Measurements from ENCODE around the gene MRPL36. TPM values are rescaled to one million over a fixed set of nuclear protein-coding genes. Genes with fewer than 3 reads are reported as not detected.

MRPL36 gene
- total RNA-seq, 1 donor from 2014 or later = 25.1 TPM

GRCh38 chr5:1760231-1760630 lies 39.4 kb downstream of the MRPL36 start:
- Histone ChIP-seq H3K36me3 (no peaks in the 10 kb centered on the region), H3K27me3 (ENCODE audit: low read depth) (peaks cover 20% of the 10 kb centered on the region), H3K27ac (no peak overlapping the region), H3K9me3 (no peaks in the 10 kb centered on the region), H3K4me3 (no peak overlapping the region), H3K4me1 (no peaks in the 10 kb centered on the region)
- ATAC-seq = no peak
- intact Hi-C loops (cut with DNase I) = no loop called here
- TF ChIP-seq CTCF (IDR thresholded peaks at IDR 0.05) = no peak
- DNase-seq = no peak

GRCh38 chr5:1759378-1759970 lies 40.2 kb downstream of the MRPL36 start:
- intact Hi-C loops (cut with DNase I) = no loop called here
- no peak for TF ChIP-seq CTCF (IDR thresholded peaks at IDR 0.05)
- ATAC-seq (no peak), DNase-seq (peak; percentile 35)
- Histone ChIP-seq H3K27ac (no peak overlapping the region), H3K36me3 (no peaks in the 10 kb centered on the region), H3K4me1 (no peaks in the 10 kb centered on the region), H3K9me3 (no peaks in the 10 kb centered on the region), H3K4me3 (no peak overlapping the region), H3K27me3 (ENCODE audit: low read depth) (peaks cover 13% of the 10 kb centered on the region)

- H3K36me3 ChIP-seq = no peaks in the 10 kb centered on the region
- H3K9me3 ChIP-seq = no peaks in the 10 kb centered on the region
- peaks cover 7% of the 10 kb centered on the region for H3K27me3 ChIP-seq (ENCODE audit: low read depth)
- TF ChIP-seq CTCF (IDR thresholded peaks at IDR 0.05) = no peak
- ATAC-seq (no peak), DNase-seq (no peak)
- H3K4me3 ChIP-seq = no peak overlapping the region
- H3K27ac ChIP-seq = no peak overlapping the region
- no peaks in the 10 kb centered on the region for H3K4me1 ChIP-seq
- intact Hi-C loops (cut with DNase I) = no loop called here
These were observed 41.1 kb downstream of the MRPL36 start for GRCh38 chr5:1758574-1758973.

GRCh38 chr5:1757511-1757910 lies 42.1 kb downstream of the MRPL36 start:
- no peak for ATAC-seq
- H3K27me3 ChIP-seq (ENCODE audit: low read depth) = peaks cover 17% of the 10 kb centered on the region
- peak; percentile 39 for DNase-seq

GRCh38 chr5:1756481-1756880 lies 43.2 kb downstream of the MRPL36 start:
- no peak for TF ChIP-seq CTCF (IDR thresholded peaks at IDR 0.05)
- intact Hi-C loops (cut with DNase I) = no loop called here
- peaks cover 20% of the 10 kb centered on the region for H3K27me3 ChIP-seq (ENCODE audit: low read depth)
- DNase-seq (no peak), ATAC-seq (no peak)
- no peak overlapping the region for H3K27ac ChIP-seq
- H3K9me3 ChIP-seq = no peaks in the 10 kb centered on the region
- no peaks in the 10 kb centered on the region for H3K36me3 ChIP-seq
- H3K4me1 ChIP-seq = no peaks in the 10 kb centered on the region
- no peak overlapping the region for H3K4me3 ChIP-seq

More at GRCh38 chr5:1757511-1757910, 42.1 kb downstream of the MRPL36 start:
- intact Hi-C loops (cut with DNase I) = no loop called here
- Histone ChIP-seq H3K9me3 (no peaks in the 10 kb centered on the region), H3K4me1 (no peaks in the 10 kb centered on the region), H3K4me3 (no peak overlapping the region), H3K27ac (no peak overlapping the region), H3K36me3 (no peaks in the 10 kb centered on the region)
- no peak for TF ChIP-seq CTCF (IDR thresholded peaks at IDR 0.05)

Data from lower lobe of right lung (tissue), 2 donors.